HEK293 (cell line): ENCODE measurements around the gene PCCA.

ENCODE experiments used
- CTCF ChIA-PET: fragments of 350-600 bp; formaldehyde crosslinking; extraction: SDS; loops from one replicate; lab custom pipeline; 2021; ENCODE audit warnings: antibody characterized with exemption; lab: Yijun Ruan, JAX
- POLR2A ChIA-PET: fragments of 300-600 bp; formaldehyde crosslinking; extraction: SDS; loops from one replicate; lab custom pipeline; 2020; ENCODE audit warnings: antibody characterized with exemption, inconsistent platforms; lab: Yijun Ruan, JAX
- H3K27ac ChIP-seq: fragments of 200-500 bp; sonication (Bioruptor generic); 2 replicates; pipeline ENCODE4 v1.5.1; 2014; ENCODE audit warnings: low read depth, low read length, control low read depth, inconsistent platforms; ENCODE audit errors: extremely low read depth
- H3K36me3 ChIP-seq, 2 experiments: fragments of 200-500 bp in 1 of 2; sonication (Bioruptor generic) in 1 of 2; 1 replicate in 1 of 2; 2 replicates in 1 of 2; pipeline ENCODE4 v1.5.1; 2014 to 2017; ENCODE audit warnings: inconsistent platforms in 2 of 2, low read length in 2 of 2; ENCODE audit not compliant: control insufficient read depth in 2 of 2, insufficient read depth in 1 of 2
- H3K4me1 ChIP-seq: fragments of 200-500 bp; sonication (Bioruptor generic); 2 replicates; pipeline ENCODE4 v1.5.1; 2014; ENCODE audit warnings: mild to moderate bottlenecking, low read length, inconsistent platforms; ENCODE audit not compliant: control insufficient read depth, insufficient read depth
- H3K4me3 ChIP-seq: 2 replicates; pipeline ENCODE4 v1.5.1; 2011; ENCODE audit warnings: low read depth, mild to moderate bottlenecking, control low read depth, low read length, moderate library complexity
- H3K9me3 ChIP-seq: fragments of 200-500 bp; sonication (Bioruptor generic); 2 replicates; pipeline ENCODE4 v1.5.1; 2014; ENCODE audit warnings: low read depth, low read length, inconsistent platforms; ENCODE audit not compliant: control insufficient read depth, insufficient read depth
- CTCF ChIP-seq: fragments of 450-650 bp; formaldehyde crosslinking; IDR thresholded peaks from 2 replicates; pipeline ENCODE4 v1.5.1; 2016; ENCODE audit warnings: missing biosample characterization, missing genetic modification characterization
- EGR2 ChIP-seq: fragments of 450-650 bp; formaldehyde crosslinking; IDR thresholded peaks from 2 replicates; pipeline ENCODE4 v1.5.1; 2016; ENCODE audit warnings: low read depth, missing biosample characterization, missing genetic modification characterization
- GLI4 ChIP-seq: fragments of 450-650 bp; formaldehyde crosslinking; IDR thresholded peaks from 2 replicates; pipeline ENCODE4 v1.5.1; 2016; ENCODE audit warnings: missing biosample characterization, missing genetic modification characterization
- MZF1 ChIP-seq: fragments of 450-650 bp; formaldehyde crosslinking; IDR thresholded peaks from 2 replicates; pipeline ENCODE4 v1.5.1; 2017; ENCODE audit warnings: missing biosample characterization, missing genetic modification characterization, borderline replicate concordance
- SCRT1 ChIP-seq: fragments of 450-650 bp; formaldehyde crosslinking; IDR thresholded peaks from 2 replicates; pipeline ENCODE4 v1.5.1; 2016; ENCODE audit warnings: missing biosample characterization, missing genetic modification characterization, borderline replicate concordance
- TCF7L2 ChIP-seq: IDR thresholded peaks from 2 replicates; pipeline ENCODE4 v1.6.1; 2011; ENCODE audit warnings: low read depth, mild to moderate bottlenecking, inconsistent platforms, low read length, moderate library complexity, borderline replicate concordance
- YY2 ChIP-seq: fragments of 450-650 bp; formaldehyde crosslinking; IDR thresholded peaks from 2 replicates; pipeline ENCODE4 v1.5.1; 2016; ENCODE audit warnings: missing biosample characterization, missing genetic modification characterization
- ZBTB10 ChIP-seq: fragments of 450-650 bp; formaldehyde crosslinking; IDR thresholded peaks from 2 replicates; pipeline ENCODE4 v1.5.1; 2016; ENCODE audit warnings: missing biosample characterization, missing genetic modification characterization
- ZBTB44 ChIP-seq: fragments of 450-650 bp; IDR thresholded peaks from 2 replicates; pipeline ENCODE4 v1.5.1; 2018; ENCODE audit warnings: missing biosample characterization, mild to moderate bottlenecking, missing genetic modification characterization
- ZNF221 ChIP-seq: fragments of 450-650 bp; formaldehyde crosslinking; IDR thresholded peaks from 2 replicates; pipeline ENCODE4 v1.5.1; 2017; ENCODE audit warnings: missing biosample characterization, missing genetic modification characterization, borderline replicate concordance
- ZNF223 ChIP-seq: fragments of 450-650 bp; formaldehyde crosslinking; IDR thresholded peaks from 2 replicates; pipeline ENCODE4 v1.5.1; 2016; ENCODE audit warnings: missing biosample characterization, missing genetic modification characterization
- ZNF514 ChIP-seq: fragments of 450-650 bp; formaldehyde crosslinking; IDR thresholded peaks from 2 replicates; pipeline ENCODE4 v1.5.1; 2016; ENCODE audit warnings: missing biosample characterization, missing genetic modification characterization
- ZNF548 ChIP-seq: fragments of 450-650 bp; formaldehyde crosslinking; IDR thresholded peaks from 2 replicates; pipeline ENCODE4 v1.5.1; 2016; ENCODE audit warnings: missing biosample characterization, missing genetic modification characterization
- ZNF558 ChIP-seq: fragments of 450-650 bp; formaldehyde crosslinking; IDR thresholded peaks from 2 replicates; pipeline ENCODE4 v1.5.1; 2016; ENCODE audit warnings: missing biosample characterization, missing genetic modification characterization
- ZNF561 ChIP-seq: fragments of 450-650 bp; IDR thresholded peaks from 2 replicates; pipeline ENCODE4 v1.5.1; 2018; ENCODE audit warnings: missing biosample characterization, missing genetic modification characterization, borderline replicate concordance
- ZNF629 ChIP-seq: fragments of 450-650 bp; formaldehyde crosslinking; IDR thresholded peaks from 2 replicates; pipeline ENCODE4 v1.5.1; 2017; ENCODE audit warnings: missing biosample characterization, missing genetic modification characterization
- ZNF670 ChIP-seq: fragments of 450-650 bp; formaldehyde crosslinking; IDR thresholded peaks from 2 replicates; pipeline ENCODE4 v1.5.1; 2016; ENCODE audit warnings: missing biosample characterization, missing genetic modification characterization, low read depth
- ZNF777 ChIP-seq: fragments of 450-650 bp; formaldehyde crosslinking; IDR thresholded peaks from 2 replicates; pipeline ENCODE4 v1.5.1; 2017; ENCODE audit warnings: missing biosample characterization, missing genetic modification characterization, borderline replicate concordance
- ZNF830 ChIP-seq: fragments of 450-650 bp; IDR thresholded peaks from 2 replicates; pipeline ENCODE4 v1.5.0; 2018; ENCODE audit warnings: missing biosample characterization, missing genetic modification characterization, low read depth, mild to moderate bottlenecking, moderate library complexity
- ZXDB ChIP-seq: fragments of 450-650 bp; formaldehyde crosslinking; IDR thresholded peaks from 2 replicates; pipeline ENCODE4 v1.5.1; 2016; ENCODE audit warnings: missing biosample characterization, missing genetic modification characterization

PCCA gene

GRCh38 chr13:100254002-100254401 lies 165.1 kb downstream of the PCCA start:
- Histone ChIP-seq H3K4me1 (no peaks in the 10 kb centered on the region), H3K4me3 (no peak overlapping the region), H3K27ac (no peak overlapping the region), H3K9me3 (no peaks in the 10 kb centered on the region), H3K36me3 (no peaks in the 10 kb centered on the region)
- POLR2A ChIA-PET = no interaction called here
- CTCF ChIA-PET = no interaction called here
- TF ChIP-seq ZBTB10 (no peak), ZNF221 (tag by site-specific recombination) (no peak), ZNF670 (tag by site-specific recombination) (no peak), ZNF514 (tag by site-specific recombination) (no peak), GLI4 (tag by site-specific recombination) (no peak), YY2 (tag by site-specific recombination) (no peak), ZNF561 (tag by site-specific recombination) (no peak), EGR2 (tag by site-specific recombination) (no peak), ZBTB44 (tag by site-specific recombination) (no peak), ZXDB (tag by site-specific recombination) (no peak), CTCF (tag by site-specific recombination) (no peak), SCRT1 (tag by site-specific recombination) (no peak), ZNF830 (tag by site-specific recombination) (no peak)

GRCh38 chr13:100262404-100262803 lies 173.5 kb downstream of the PCCA start:
- Histone ChIP-seq H3K4me1 (no peaks in the 10 kb centered on the region), H3K36me3 (no peaks in the 10 kb centered on the region)
- CTCF ChIA-PET = no interaction called here
- no peak for TF ChIP-seq ZNF777
- TF ChIP-seq ZNF558 (tag by site-specific recombination) = no peak
- no peak for TF ChIP-seq MZF1
- TF ChIP-seq ZNF548 = no peak
- no peak for TF ChIP-seq ZNF223 (tag by site-specific recombination)
- no peak for TF ChIP-seq ZNF629 (tag by site-specific recombination)
- no peak for TF ChIP-seq TCF7L2
- TF ChIP-seq, all 188 proteins: peak for 0
- Histone ChIP-seq H3K27ac (no peak overlapping the region), H3K9me3 (no peaks in the 10 kb centered on the region), H3K4me3 (no peak overlapping the region)
- POLR2A ChIA-PET = no interaction called here
